Ascending aorta (tissue), 2 donors: ENCODE results near the gene FLVCR1. TPM values are rescaled to one million over a fixed set of nuclear protein-coding genes. Genes with fewer than 3 reads are reported as not detected.

Experiments
- DNase-seq, 2 donors: peaks; one replicate each; pipeline ENCODE4 v3.0.0-alpha.2; 2019; ENCODE audit warnings: low spot score in 2 of 2
- H3K27ac ChIP-seq, 2 donors: fragments of 200-600 bp; sonication (generic); one replicate each; pipeline ENCODE4 v1.5.1; 2016 to 2017; ENCODE audit warnings: mild to moderate bottlenecking in 1 of 2
- H3K27me3 ChIP-seq: fragments of 200-600 bp; sonication (generic); one replicate; pipeline ENCODE4 v1.5.1; 2017
- H3K36me3 ChIP-seq, 2 donors: fragments of 200-600 bp; sonication (generic); one replicate each; pipeline ENCODE4 v1.5.1; 2016
- H3K4me1 ChIP-seq, 2 donors: fragments of 200-600 bp; sonication (generic); one replicate each; pipeline ENCODE4 v1.5.1; 2016 to 2017; ENCODE audit warnings: mild to moderate bottlenecking in 1 of 2
- H3K4me3 ChIP-seq, 2 donors: fragments of 200-600 bp; sonication (generic); one replicate each; pipeline ENCODE4 v1.5.1; 2016 to 2017; ENCODE audit warnings: mild to moderate bottlenecking in 1 of 2
- H3K9me3 ChIP-seq, 2 donors: fragments of 200-600 bp; sonication (generic); one replicate each; pipeline ENCODE4 v1.5.1; 2016
- intact Hi-C: fragments of 100-400 bp; cut with DNase I; formaldehyde crosslinking; loops from one replicate; pipeline ENCODE4 v1.15.1; 2023
- total RNA-seq: library from RNA; depleted of rRNA; stranded (reverse); fragments of >200 nt; gene quantifications from one replicate; pipeline ENCODE4 v1.1.0, GENCODE V29; 2016
- TF ChIP-seq, protein P1 (sequence below), 3 experiments: fragments of 200-600 bp in 2 of 3; fragments of 450-650 bp in 1 of 3; sonication (generic) in 2 of 3; IDR thresholded peaks; one replicate each; pipeline ENCODE4 v1.5.1; 2016 to 2019; ENCODE audit warnings: antibody characterized with exemption in 3 of 3, mild to moderate bottlenecking in 1 of 3, moderate library complexity in 1 of 3

The FLVCR1 gene
- 5.7 TPM for total RNA-seq

DNA sequence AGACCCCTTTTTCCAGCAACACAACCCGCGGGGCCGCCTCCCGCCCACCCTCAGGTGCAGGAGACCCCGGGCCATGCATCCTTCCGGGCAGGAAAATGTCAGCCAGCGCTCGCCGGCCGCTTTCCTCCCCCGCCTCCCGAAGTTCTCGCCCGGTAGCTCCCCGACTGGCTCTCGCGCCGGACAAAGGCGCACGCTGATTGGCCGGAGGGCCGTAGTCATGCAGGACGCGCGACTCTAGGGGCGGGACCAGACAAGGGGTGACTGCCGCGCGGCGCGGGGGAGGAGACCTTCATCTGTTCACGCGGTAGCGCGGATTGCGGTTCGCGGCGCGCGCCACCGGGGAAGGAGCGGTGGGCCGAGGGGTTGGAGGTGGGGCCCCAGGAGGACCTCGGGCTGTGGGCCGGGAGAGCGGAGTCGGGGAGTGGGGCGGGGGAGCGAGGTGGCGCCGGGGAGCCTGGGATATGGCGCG, at the start of gene FLVCR1:
Gene FLVCR1 (plus strand): TSS at position 284 of the 469 bp plus-strand sequence. CDS start 178 bp downstream, at position 462.
- TF ChIP-seq, protein P1, sequence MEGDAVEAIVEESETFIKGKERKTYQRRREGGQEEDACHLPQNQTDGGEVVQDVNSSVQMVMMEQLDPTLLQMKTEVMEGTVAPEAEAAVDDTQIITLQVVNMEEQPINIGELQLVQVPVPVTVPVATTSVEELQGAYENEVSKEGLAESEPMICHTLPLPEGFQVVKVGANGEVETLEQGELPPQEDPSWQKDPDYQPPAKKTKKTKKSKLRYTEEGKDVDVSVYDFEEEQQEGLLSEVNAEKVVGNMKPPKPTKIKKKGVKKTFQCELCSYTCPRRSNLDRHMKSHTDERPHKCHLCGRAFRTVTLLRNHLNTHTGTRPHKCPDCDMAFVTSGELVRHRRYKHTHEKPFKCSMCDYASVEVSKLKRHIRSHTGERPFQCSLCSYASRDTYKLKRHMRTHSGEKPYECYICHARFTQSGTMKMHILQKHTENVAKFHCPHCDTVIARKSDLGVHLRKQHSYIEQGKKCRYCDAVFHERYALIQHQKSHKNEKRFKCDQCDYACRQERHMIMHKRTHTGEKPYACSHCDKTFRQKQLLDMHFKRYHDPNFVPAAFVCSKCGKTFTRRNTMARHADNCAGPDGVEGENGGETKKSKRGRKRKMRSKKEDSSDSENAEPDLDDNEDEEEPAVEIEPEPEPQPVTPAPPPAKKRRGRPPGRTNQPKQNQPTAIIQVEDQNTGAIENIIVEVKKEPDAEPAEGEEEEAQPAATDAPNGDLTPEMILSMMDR (IDR thresholded peaks at IDR 0.05), result no peak
- H3K27ac ChIP-seq, result peak within 1 kb of the TSS; percentile 85 to 94
- H3K9me3 ChIP-seq, result no peaks in the 10 kb centered on the region
- DNase-seq, result peak; percentile 95 to 99
- peaks cover 0 to 3% of the 10 kb centered on the region in 2 donors for H3K36me3 ChIP-seq
- intact Hi-C loops, result loop anchor here (1.0 to 10.0 kb wide), 7 partner anchors 67 to 823 kb away; partner anchors contain the start of genes ANGEL2, BATF3, DTL and INTS7
- peaks cover 6 to 9% of the 10 kb centered on the region in 2 donors for H3K4me1 ChIP-seq
- H3K27me3 ChIP-seq, result no peaks in the 10 kb centered on the region
- H3K4me3 ChIP-seq, result peak within 1 kb of the TSS; percentile 81 to 96

DNA sequence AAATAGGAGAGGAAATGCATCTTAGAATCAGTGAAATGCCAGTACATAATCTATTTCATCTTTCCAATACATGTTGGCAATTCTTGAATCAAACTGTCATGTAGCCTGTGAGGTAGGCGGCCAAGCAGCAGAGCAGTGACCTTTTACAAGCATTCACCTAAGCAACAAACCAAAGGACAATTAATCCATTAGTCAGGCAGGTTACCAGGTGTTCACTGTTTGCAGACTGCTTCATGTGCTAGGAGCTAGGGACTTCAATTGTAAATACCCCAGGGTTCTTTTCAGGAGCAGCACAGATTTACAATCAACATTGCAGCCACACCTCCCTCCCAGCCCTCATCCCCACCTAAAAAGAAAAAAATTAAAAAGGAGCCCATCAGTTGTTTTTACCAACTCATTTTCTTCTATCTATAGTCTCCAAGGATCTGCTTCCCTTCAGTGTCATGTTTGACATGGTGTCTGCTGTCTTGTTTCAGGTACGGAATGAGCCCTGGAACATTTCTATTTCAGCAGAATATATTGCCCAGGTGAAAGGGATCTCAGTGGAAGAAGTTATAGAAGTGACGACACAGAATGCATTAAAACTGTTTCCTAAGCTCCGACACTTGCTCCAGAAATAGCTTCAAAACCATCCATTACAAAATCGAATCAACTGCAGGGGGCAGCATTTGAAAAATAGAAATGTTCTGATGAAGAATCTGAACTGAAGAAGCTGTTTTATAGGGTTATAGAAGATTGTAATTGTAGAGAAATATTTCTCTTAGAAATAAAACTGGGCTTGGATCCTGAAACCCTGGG, 43.3 kb upstream of the FLVCR1 start:
- intact Hi-C loops, result loop anchor here (5.0 kb wide), 1 partner anchor 183 kb away; no protein-coding TSS in a partner anchor
- peaks cover 0 to 3% of the 10 kb centered on the region in 2 donors for H3K36me3 ChIP-seq
- H3K4me1 ChIP-seq, result no peaks in the 10 kb centered on the region
- H3K9me3 ChIP-seq, result no peaks in the 10 kb centered on the region
- no peak overlapping the region for H3K27ac ChIP-seq
- TF ChIP-seq, protein P1 (IDR thresholded peaks at IDR 0.05), result peak in 1 of 3 experiments; percentile 21
- no peak overlapping the region for H3K4me3 ChIP-seq
- H3K27me3 ChIP-seq, result no peaks in the 10 kb centered on the region
- no peak for DNase-seq

DNA sequence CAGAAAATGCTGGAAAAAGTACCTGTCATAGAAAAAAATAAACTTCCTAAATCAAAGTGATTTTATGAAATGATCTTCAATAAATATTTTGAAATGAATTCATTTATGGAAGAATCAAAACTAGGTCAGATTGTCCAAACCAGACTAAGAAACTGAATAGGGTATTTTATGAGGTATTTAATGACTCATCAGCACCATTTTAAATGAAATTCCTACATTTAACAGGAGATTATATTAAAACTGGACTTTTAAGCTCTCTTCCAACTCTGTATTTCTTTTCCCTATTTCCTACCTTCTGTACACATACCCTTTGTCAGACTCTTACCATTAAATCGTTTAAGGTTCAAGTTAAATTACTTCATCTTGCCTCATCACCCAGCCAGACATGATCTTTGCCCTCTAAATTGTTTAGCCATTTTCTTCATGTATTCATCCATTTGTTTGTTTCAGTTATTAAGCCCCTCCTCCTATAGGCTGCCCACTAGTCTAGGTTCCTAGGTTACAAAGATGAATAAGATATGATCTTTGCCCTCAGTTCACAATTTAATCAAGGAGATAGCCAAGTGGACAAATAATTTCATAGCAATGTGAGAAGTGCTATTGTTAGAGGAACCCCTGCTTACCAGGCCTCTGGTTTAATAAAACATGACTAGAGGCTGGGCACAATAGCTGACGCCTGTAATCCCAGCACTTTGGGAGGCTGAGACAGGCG, 41.4 kb upstream of the FLVCR1 start:
- H3K9me3 ChIP-seq, result no peaks in the 10 kb centered on the region
- H3K36me3 ChIP-seq, result peaks cover 0 to 3% of the 10 kb centered on the region in 2 donors
- no peak overlapping the region for H3K27ac ChIP-seq
- H3K27me3 ChIP-seq, result no peaks in the 10 kb centered on the region
- no peak for DNase-seq
- H3K4me3 ChIP-seq, result no peak overlapping the region
- TF ChIP-seq, protein P1 (IDR thresholded peaks at IDR 0.05), result no peak
- H3K4me1 ChIP-seq, result no peaks in the 10 kb centered on the region
- intact Hi-C loops, result loop anchor here (5.0 kb wide), 1 partner anchor 181 kb away; no protein-coding TSS in a partner anchor

DNA sequence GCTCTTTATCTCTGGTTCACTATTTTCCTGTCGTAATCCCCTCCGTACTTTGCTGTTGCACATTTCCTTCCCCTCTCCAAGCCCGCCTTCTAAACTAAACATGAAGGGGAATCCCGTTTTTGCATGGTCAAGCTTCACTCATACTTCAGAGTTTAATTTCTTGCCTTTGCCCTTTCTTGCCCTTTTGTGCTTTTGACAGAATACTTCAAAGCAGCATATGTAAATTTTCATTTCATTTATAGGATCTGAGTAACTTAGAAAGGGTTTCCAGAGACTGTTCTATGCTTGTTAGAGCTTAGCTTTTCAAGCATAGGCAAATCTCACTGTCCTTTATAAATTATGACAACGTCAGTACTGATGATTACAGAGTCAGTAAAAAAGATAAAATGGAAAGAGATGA, 38.3 kb upstream of the FLVCR1 start:
- Histone ChIP-seq H3K9me3 (no peaks in the 10 kb centered on the region), H3K27me3 (no peaks in the 10 kb centered on the region)
- intact Hi-C loops, result loop anchor here (5.0 kb wide), 1 partner anchor 178 kb away; no protein-coding TSS in a partner anchor

DNA sequence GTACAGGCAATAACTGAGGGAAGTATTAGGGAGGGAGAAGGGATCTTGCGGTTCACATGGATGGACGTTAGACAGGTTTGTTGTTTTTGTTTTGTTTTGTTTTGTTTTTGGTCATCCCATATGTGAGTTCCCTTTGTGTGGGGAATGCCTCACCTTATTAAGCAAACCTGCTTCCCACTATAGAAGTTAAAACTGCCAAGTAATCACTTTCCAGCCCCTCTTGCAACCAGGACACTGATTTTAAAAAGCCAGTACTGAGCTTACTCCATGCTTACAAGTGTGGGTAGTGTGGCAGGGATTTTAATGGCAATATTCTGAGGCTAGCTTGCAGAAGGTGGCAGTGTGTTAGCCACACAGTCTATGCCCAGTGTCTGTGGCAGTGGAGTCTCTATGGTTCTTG, 37.1 kb upstream of the FLVCR1 start:
- no peaks in the 10 kb centered on the region for H3K27me3 ChIP-seq
- no peak overlapping the region for H3K4me3 ChIP-seq
- TF ChIP-seq, protein P1 (IDR thresholded peaks at IDR 0.05), result no peak
- H3K9me3 ChIP-seq, result peaks cover 6 to 7% of the 10 kb centered on the region in 2 donors
- no peak overlapping the region for H3K27ac ChIP-seq
- no peaks in the 10 kb centered on the region for H3K4me1 ChIP-seq
- no peak for DNase-seq
- H3K36me3 ChIP-seq, result no peaks in the 10 kb centered on the region
- intact Hi-C loops, result no loop called here

More for the DNA sequence above, 38.3 kb upstream of the FLVCR1 start:
- Histone ChIP-seq H3K4me3 (no peak overlapping the region), H3K4me1 (no peaks in the 10 kb centered on the region), H3K27ac (no peak overlapping the region), H3K36me3 (no peaks in the 10 kb centered on the region)
- TF ChIP-seq, protein P1 (IDR thresholded peaks at IDR 0.05), result no peak
- no peak for DNase-seq
